Stimulated activated CD4-positive, alpha-beta T cell treated with anti-CD3 and anti-CD28 coated beads, TNF-alpha, amount 100 ng/mL, for 1 hour (primary cell): ENCODE results near the gene LAMA2.

Experiments used
- DNase-seq, 3 donors: peaks; one replicate each; pipeline ENCODE4 v3.0.0-alpha.2; 2020; ENCODE audit warnings: low read depth in 3 of 3, low spot score in 1 of 3

The LAMA2 gene

GRCh38 chr6:129419324-129419723 lies 536.4 kb downstream of the LAMA2 start:
- no peak for DNase-seq

GRCh38 chr6:129426343-129426742 lies 543.4 kb downstream of the LAMA2 start:
- DNase-seq: no peak

GRCh38 chr6:129429956-129430355 lies 547.0 kb downstream of the LAMA2 start:
- no peak for DNase-seq

- DNase-seq: no peak
These were observed 549.8 kb downstream of the LAMA2 start for GRCh38 chr6:129432738-129433137.

- DNase-seq: no peak
These were observed 551.2 kb downstream of the LAMA2 start for GRCh38 chr6:129434091-129434490.

GRCh38 chr6:129440691-129441090 lies 557.8 kb downstream of the LAMA2 start:
- no peak for DNase-seq

- DNase-seq: no peak
These were observed 561.7 kb downstream of the LAMA2 start for GRCh38 chr6:129444683-129445082.

GRCh38 chr6:129446272-129447197 lies 563.6 kb downstream of the LAMA2 start:
- no peak for DNase-seq

GRCh38 chr6:129447198-129447565 lies 564.2 kb downstream of the LAMA2 start:
- DNase-seq: no peak

- DNase-seq: no peak
These were observed 566.0 kb downstream of the LAMA2 start for GRCh38 chr6:129448965-129449364.

- no peak for DNase-seq
These were observed 568.2 kb downstream of the LAMA2 start for GRCh38 chr6:129451187-129451586.

- DNase-seq: no peak
These were observed 570.1 kb downstream of the LAMA2 start for GRCh38 chr6:129453073-129453472.

GRCh38 chr6:129454488-129454887 lies 571.5 kb downstream of the LAMA2 start:
- DNase-seq: no peak

- no peak for DNase-seq
These were observed 572.3 kb downstream of the LAMA2 start for GRCh38 chr6:129455126-129455769.

- no peak for DNase-seq
These were observed 577.3 kb downstream of the LAMA2 start for GRCh38 chr6:129460221-129460620.

- DNase-seq: no peak
These were observed 586.2 kb downstream of the LAMA2 start for GRCh38 chr6:129469070-129469662.

- no peak for DNase-seq
These were observed 589.3 kb downstream of the LAMA2 start for GRCh38 chr6:129472239-129472638.

GRCh38 chr6:129473546-129473945 lies 590.6 kb downstream of the LAMA2 start:
- no peak for DNase-seq

GRCh38 chr6:129475477-129476247 lies 592.7 kb downstream of the LAMA2 start:
- DNase-seq: no peak

- no peak for DNase-seq
These were observed 593.3 kb downstream of the LAMA2 start for GRCh38 chr6:129476248-129476564.

GRCh38 chr6:129476810-129477209 lies 593.9 kb downstream of the LAMA2 start:
- DNase-seq: no peak

- no peak for DNase-seq
These were observed 595.4 kb downstream of the LAMA2 start for GRCh38 chr6:129478379-129478778.
